ENCODE measurements around the gene SPAAR.

The SPAAR gene

GRCh38 chr9:35867538-35867937 is 41.8 kb upstream of the SPAAR start:
- DNase-seq (ENCODE audit: extremely low spot score), result no peak
- no peak for TF ChIP-seq CTCF (IDR thresholded peaks at IDR 0.05; ENCODE audit: control extremely low read depth, extremely low read depth, low read depth, missing control alignments)
- CTCF ChIA-PET, result interaction anchor here (4.2 kb wide), 1 partner anchor 41 kb away, joined by 15 read pairs; no protein-coding TSS in a partner anchor
- POLR2A ChIA-PET, result no interaction called here

GRCh38 chr9:35868933-35869332 is 40.4 kb upstream of the SPAAR start:
- no peak for TF ChIP-seq CTCF (IDR thresholded peaks at IDR 0.05; ENCODE audit: control extremely low read depth, extremely low read depth, low read depth, missing control alignments)
- peak; percentile 9 for DNase-seq (ENCODE audit: extremely low spot score)
- POLR2A ChIA-PET, result no interaction called here
- CTCF ChIA-PET, result interaction anchor here (1.8 to 4.2 kb wide), 2 partner anchors 13 to 42 kb away, joined by 8 to 15 read pairs; no protein-coding TSS in a partner anchor

GRCh38 chr9:35869621-35870216 is 39.6 kb upstream of the SPAAR start:
- CTCF ChIA-PET, result interaction anchor here (1.4 to 4.2 kb wide), 3 partner anchors 13 to 43 kb away, joined by 3 to 15 read pairs (median 8); no protein-coding TSS in a partner anchor
- POLR2A ChIA-PET, result no interaction called here
- no peak for DNase-seq (ENCODE audit: extremely low spot score)
- TF ChIP-seq CTCF (IDR thresholded peaks at IDR 0.05; ENCODE audit: control extremely low read depth, extremely low read depth, low read depth, missing control alignments), result no peak

- DNase-seq (ENCODE audit: extremely low spot score), result no peak
- CTCF ChIA-PET, result interaction anchor here (1.4 to 4.2 kb wide), 2 partner anchors 26 to 44 kb away, joined by 3 to 15 read pairs; no protein-coding TSS in a partner anchor
- POLR2A ChIA-PET, result no interaction called here
- no peak for TF ChIP-seq CTCF (IDR thresholded peaks at IDR 0.05; ENCODE audit: control extremely low read depth, extremely low read depth, low read depth, missing control alignments)
Observed at GRCh38 chr9:35870351-35870923, 38.9 kb upstream of the SPAAR start, which contains the start of gene OR13J1. TSS of gene OR13J1 (minus strand) at chr9:35870401. CDS start at chr9:35870401, 0 bp downstream.

- no peak for TF ChIP-seq CTCF (IDR thresholded peaks at IDR 0.05; ENCODE audit: control extremely low read depth, extremely low read depth, low read depth, missing control alignments)
- ChIA-PET CTCF (interaction anchor here (1.4 to 4.2 kb wide), 2 partner anchors 27 to 45 kb away, joined by 3 to 15 read pairs; no protein-coding TSS in a partner anchor), POLR2A (no interaction called here)
- no peak for DNase-seq (ENCODE audit: extremely low spot score)
Observed at GRCh38 chr9:35871545-35871944, 37.7 kb upstream of the SPAAR start.

GRCh38 chr9:35872505-35872904 is 36.8 kb upstream of the SPAAR start:
- no peak for TF ChIP-seq CTCF (IDR thresholded peaks at IDR 0.05; ENCODE audit: control extremely low read depth, extremely low read depth, low read depth, missing control alignments)
- DNase-seq (ENCODE audit: extremely low spot score), result no peak
- ChIA-PET POLR2A (no interaction called here), CTCF (interaction anchor here (0.6 to 1.3 kb wide), 3 partner anchors 10 to 46 kb away, joined by 3 to 5 read pairs (median 4); no protein-coding TSS in a partner anchor)

All from GM10248 (cell line).